ENCODE results near the gene NME7. TPM values are rescaled to one million over a fixed set of nuclear protein-coding genes. Genes with fewer than 3 reads are reported as not detected.

Gene NME7
- polyA plus RNA-seq, 3 donors from 2014 or later: 12.5 to 26.3 (median 13.1) TPM

- Mint-ChIP-seq H3K4me3 (no peak overlapping the region), H3K4me1 (no peaks in the 10 kb centered on the region), H3K27me3 (ENCODE audit: low read depth in 3 of 3) (peaks cover 0 to 3% (median 0%) of the 10 kb centered on the region in 3 donors), H3K27ac (no peak overlapping the region), H3K36me3 (peaks cover 0 to 11% (median 3%) of the 10 kb centered on the region in 3 donors), H3K9me3 (no peaks in the 10 kb centered on the region)
- DNase-seq: no peak
These were observed 132.8 kb downstream of the NME7 start for GRCh38 chr1:169234780-169235179.

DNA sequence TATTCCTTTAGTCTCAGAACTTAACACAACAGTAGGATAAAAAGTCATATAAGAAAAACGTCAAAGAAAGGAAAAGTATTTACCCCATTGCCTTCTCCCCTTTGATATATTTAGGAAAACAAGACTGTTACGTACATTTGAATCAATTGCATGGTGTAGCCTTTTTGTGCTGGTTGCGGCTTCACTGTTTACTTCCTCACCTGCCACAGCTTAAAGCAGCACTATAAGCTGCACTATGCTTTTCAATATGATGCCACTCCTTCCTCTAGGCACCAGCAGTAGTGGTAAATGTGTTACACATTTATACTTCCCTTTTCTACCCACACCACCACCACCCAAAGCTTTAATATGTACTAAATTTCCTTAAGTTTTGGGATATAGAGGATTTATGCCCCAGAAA, 150.0 kb downstream of the NME7 start:
- H3K36me3 Mint-ChIP-seq: peaks cover 0 to 5% (median 4%) of the 10 kb centered on the region in 3 donors
- H3K27ac Mint-ChIP-seq: peak overlapping the region; percentile 2 to 65 (median 54)
- peaks cover 0 to 3% (median 1%) of the 10 kb centered on the region in 3 donors for H3K27me3 Mint-ChIP-seq (ENCODE audit: low read depth in 3 of 3)
- peak; percentile 17 to 49 (median 40) for DNase-seq
- peak overlapping the region; percentile 64 to 84 (median 69) for H3K4me3 Mint-ChIP-seq
- H3K4me1 Mint-ChIP-seq: peaks cover 13 to 25% of the 10 kb centered on the region in 2 donors
- H3K9me3 Mint-ChIP-seq: no peaks in the 10 kb centered on the region

GRCh38 chr1:169214598-169214997, 153.0 kb downstream of the NME7 start:
- H3K27ac Mint-ChIP-seq: no peak overlapping the region
- peaks cover 0 to 7% (median 0%) of the 10 kb centered on the region in 3 donors for H3K36me3 Mint-ChIP-seq
- no peaks in the 10 kb centered on the region for H3K9me3 Mint-ChIP-seq
- peaks cover 0 to 3% (median 3%) of the 10 kb centered on the region in 3 donors for H3K27me3 Mint-ChIP-seq (ENCODE audit: low read depth in 3 of 3)
- H3K4me1 Mint-ChIP-seq: peaks cover 13 to 25% of the 10 kb centered on the region in 2 donors
- no peak overlapping the region for H3K4me3 Mint-ChIP-seq
- DNase-seq: no peak

DNA sequence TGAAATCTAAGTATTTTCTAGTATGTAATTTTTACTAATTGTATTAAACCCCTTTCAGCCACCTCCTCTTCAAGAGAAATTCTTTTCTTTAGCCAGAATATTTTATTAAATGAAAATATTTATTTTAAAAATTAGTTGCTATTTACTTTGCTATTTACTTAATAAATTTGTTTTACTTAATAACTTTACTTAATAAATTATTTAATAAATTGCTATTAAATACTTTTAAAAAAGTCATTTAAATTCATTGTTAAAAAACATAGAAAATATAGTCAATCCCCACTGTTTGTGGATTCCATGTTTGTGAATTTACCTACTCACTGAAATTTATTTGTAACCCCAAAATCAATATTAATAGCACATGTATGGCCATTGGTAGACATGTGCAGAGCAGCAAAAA, 155.5 kb downstream of the NME7 start:
- Mint-ChIP-seq H3K27me3 (ENCODE audit: low read depth in 3 of 3) (peaks cover under 1 to 3% (median 3%) of the 10 kb centered on the region in 3 donors), H3K36me3 (peaks cover 0 to 10% (median 0%) of the 10 kb centered on the region in 3 donors)

DNA sequence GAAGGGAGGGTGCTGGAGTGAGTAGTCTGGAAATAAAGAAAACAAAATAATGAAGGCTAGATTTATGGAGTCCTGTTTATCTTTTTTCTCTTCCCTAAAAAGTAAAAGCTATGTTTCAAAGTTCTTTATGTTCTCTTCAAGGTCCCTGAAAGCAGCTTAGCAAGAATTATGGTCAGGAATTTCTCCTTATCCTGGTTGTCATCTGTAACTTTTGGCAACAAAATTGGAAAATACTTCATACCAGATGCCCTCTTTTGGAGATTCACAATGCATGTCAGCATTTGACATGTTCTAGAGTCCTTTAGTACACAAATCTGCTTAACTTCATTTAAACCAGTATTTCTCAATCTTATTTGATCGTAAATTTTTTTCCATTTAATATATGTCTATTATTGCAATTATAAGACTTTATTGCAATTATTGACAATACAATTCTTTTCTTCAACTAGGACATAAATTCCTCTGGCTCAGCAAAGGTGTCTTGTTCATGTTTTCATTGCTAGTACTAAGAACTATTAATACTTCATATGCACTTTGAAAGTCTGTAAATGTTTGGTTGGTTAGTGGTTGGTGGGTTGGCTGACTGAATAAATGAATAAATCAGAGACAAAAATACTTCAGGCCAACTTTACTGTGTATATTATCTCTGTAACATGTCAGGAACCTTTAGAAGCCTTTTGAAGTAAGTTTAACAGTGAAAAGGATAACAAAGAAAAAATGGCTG, 159.6 kb downstream of the NME7 start:
- no peak for DNase-seq
- H3K27ac Mint-ChIP-seq: no peak overlapping the region
- H3K36me3 Mint-ChIP-seq: peaks cover 0 to 6% (median 0%) of the 10 kb centered on the region in 3 donors
- H3K4me3 Mint-ChIP-seq: no peak overlapping the region
- no peaks in the 10 kb centered on the region for H3K4me1 Mint-ChIP-seq
- H3K9me3 Mint-ChIP-seq: no peaks in the 10 kb centered on the region
- H3K27me3 Mint-ChIP-seq (ENCODE audit: low read depth in 3 of 3): peaks cover 0 to 5% (median 2%) of the 10 kb centered on the region in 3 donors

More for the DNA sequence above, 155.5 kb downstream of the NME7 start:
- no peak for DNase-seq
- no peak overlapping the region for H3K27ac Mint-ChIP-seq
- no peak overlapping the region for H3K4me3 Mint-ChIP-seq
- peaks cover 0 to 8% of the 10 kb centered on the region in 2 donors for H3K4me1 Mint-ChIP-seq
- no peaks in the 10 kb centered on the region for H3K9me3 Mint-ChIP-seq

DNA sequence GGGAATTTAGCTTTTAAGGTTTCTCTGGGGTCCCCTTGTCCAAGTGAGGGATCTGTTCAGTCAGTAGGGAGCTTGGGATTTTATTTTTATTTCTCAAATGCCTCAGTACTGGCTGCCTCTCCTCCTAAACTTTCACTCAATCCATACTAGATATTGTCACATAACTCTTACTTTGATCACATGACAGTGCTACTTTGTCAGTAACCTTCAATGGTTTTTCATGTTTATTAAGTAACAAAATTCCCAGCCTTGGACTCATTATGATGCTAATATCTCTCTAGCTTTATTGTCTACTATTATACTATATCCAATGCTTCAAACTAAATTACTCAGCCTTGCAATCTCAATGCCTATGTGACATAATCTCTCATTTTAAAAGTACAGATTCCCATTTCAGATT, 163.4 kb downstream of the NME7 start:
- no peak overlapping the region for H3K4me3 Mint-ChIP-seq
- no peak for DNase-seq
- H3K27me3 Mint-ChIP-seq (ENCODE audit: low read depth in 3 of 3): peaks cover 0 to 6% (median 2%) of the 10 kb centered on the region in 3 donors
- H3K9me3 Mint-ChIP-seq: peaks cover 0 to 5% (median 0%) of the 10 kb centered on the region in 6 donors
- H3K36me3 Mint-ChIP-seq: peaks cover 0 to 9% (median 0%) of the 10 kb centered on the region in 3 donors
- H3K4me1 Mint-ChIP-seq: no peaks in the 10 kb centered on the region
- no peak overlapping the region for H3K27ac Mint-ChIP-seq

GRCh38 chr1:169202791-169203665, 164.6 kb downstream of the NME7 start:
- Mint-ChIP-seq H3K27ac (no peak overlapping the region), H3K27me3 (ENCODE audit: low read depth in 3 of 3) (peaks cover 0 to 6% (median 2%) of the 10 kb centered on the region in 3 donors), H3K4me1 (peaks cover 5 to 10% of the 10 kb centered on the region in 2 donors), H3K4me3 (no peak overlapping the region), H3K36me3 (peaks cover 0 to 9% (median 0%) of the 10 kb centered on the region in 3 donors), H3K9me3 (peaks cover 0 to 5% (median 0%) of the 10 kb centered on the region in 6 donors)
- DNase-seq: no peak

DNA sequence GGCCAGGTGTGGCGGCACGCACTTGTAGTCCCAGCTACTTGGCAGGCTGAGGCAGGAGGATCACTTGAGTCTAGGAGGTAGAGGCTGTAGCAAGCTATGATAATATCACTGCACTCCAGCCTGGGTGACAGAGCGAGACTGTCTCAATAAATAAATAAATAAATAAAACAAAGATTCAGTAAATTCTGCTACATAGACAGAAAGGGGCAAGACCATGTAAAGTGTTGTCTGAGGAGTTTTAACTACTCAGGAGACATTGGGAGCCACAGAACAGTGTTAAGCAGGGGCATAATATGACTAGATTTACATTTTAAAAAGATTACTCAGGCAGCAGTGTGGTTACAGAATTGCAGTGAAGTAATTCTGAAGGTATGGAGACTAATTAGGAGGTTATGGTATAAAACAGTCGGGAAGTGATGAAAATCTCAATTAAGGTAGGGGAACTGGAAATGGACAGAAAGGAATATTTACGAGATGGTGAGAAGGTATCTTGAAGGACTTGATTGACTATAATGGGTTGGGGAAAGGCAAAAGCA, 166.4 kb downstream of the NME7 start:
- Mint-ChIP-seq H3K27ac (no peak overlapping the region), H3K4me1 (peaks cover 6 to 17% of the 10 kb centered on the region in 2 donors), H3K36me3 (peaks cover 0 to 18% (median 4%) of the 10 kb centered on the region in 3 donors), H3K4me3 (no peak overlapping the region), H3K27me3 (ENCODE audit: low read depth in 3 of 3) (peaks cover 0 to 3% (median 2%) of the 10 kb centered on the region in 3 donors), H3K9me3 (peaks cover 0 to 5% (median 0%) of the 10 kb centered on the region in 6 donors)
- DNase-seq: no peak

DNA sequence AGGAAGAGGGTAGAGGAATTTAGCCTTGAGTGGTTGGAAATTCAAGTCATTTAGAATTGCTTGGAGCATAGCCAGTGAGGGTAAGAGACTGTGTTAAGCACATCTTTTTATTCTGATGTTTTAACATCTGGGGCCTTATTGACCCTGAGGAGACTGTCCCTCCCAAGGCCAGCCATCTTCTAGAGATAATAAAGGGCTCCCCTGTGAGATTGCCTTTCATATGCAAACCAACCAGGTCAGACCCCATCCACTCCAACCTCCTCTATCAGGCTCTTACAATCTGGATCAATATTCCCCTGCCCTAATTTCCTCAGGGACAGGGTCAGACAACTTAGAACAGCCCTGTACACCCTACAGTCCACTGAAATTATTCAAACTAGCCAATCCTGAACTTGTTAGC, 167.3 kb downstream of the NME7 start:
- DNase-seq: no peak
- peaks cover 0 to 3% (median 2%) of the 10 kb centered on the region in 3 donors for H3K27me3 Mint-ChIP-seq (ENCODE audit: low read depth in 3 of 3)
- H3K9me3 Mint-ChIP-seq: peaks cover 0 to 5% (median 0%) of the 10 kb centered on the region in 6 donors
- no peak overlapping the region for H3K27ac Mint-ChIP-seq
- peaks cover 6 to 17% of the 10 kb centered on the region in 2 donors for H3K4me1 Mint-ChIP-seq
- H3K36me3 Mint-ChIP-seq: peaks cover 0 to 18% (median 4%) of the 10 kb centered on the region in 3 donors
- H3K4me3 Mint-ChIP-seq: no peak overlapping the region

- Mint-ChIP-seq H3K4me1 (peaks cover 11 to 24% of the 10 kb centered on the region in 2 donors), H3K27ac (no peak overlapping the region)
These were observed 171.0 kb downstream of the NME7 start for GRCh38 chr1:169196581-169196980.

DNA sequence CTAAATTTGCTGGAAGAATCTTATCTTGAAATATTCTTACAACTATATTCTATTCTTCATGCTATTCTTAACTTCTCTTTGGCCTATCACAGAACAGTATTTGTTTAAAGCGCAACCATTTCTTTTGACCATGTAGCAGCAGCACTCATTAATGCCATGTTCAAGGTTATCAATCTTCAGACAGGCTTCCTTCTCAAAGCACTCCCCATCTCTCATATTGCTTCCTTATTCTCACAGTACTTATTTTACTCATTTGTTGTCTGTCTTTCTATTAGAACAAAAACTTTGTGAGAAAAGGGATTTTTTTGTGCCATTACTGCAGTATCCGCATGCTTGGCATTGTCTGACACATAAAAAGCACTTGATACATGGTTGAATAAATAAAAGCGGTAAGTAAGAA, 171.4 kb downstream of the NME7 start:
- Mint-ChIP-seq H3K36me3 (peaks cover 0 to 14% (median 4%) of the 10 kb centered on the region in 3 donors), H3K4me1 (peaks cover 14 to 29% of the 10 kb centered on the region in 2 donors), H3K27me3 (ENCODE audit: low read depth in 3 of 3) (peaks cover 0 to 2% (median 0%) of the 10 kb centered on the region in 3 donors), H3K9me3 (peaks cover 0 to 4% (median 0%) of the 10 kb centered on the region in 6 donors), H3K27ac (no peak overlapping the region), H3K4me3 (no peak overlapping the region)
- no peak for DNase-seq

More at GRCh38 chr1:169196581-169196980, 171.0 kb downstream of the NME7 start:
- Mint-ChIP-seq H3K4me3 (no peak overlapping the region), H3K27me3 (ENCODE audit: low read depth in 3 of 3) (peaks cover 0 to 2% (median 1%) of the 10 kb centered on the region in 3 donors), H3K36me3 (peaks cover 0 to 16% (median 4%) of the 10 kb centered on the region in 3 donors), H3K9me3 (peaks cover 0 to 4% (median 0%) of the 10 kb centered on the region in 6 donors)
- no peak for DNase-seq

DNA sequence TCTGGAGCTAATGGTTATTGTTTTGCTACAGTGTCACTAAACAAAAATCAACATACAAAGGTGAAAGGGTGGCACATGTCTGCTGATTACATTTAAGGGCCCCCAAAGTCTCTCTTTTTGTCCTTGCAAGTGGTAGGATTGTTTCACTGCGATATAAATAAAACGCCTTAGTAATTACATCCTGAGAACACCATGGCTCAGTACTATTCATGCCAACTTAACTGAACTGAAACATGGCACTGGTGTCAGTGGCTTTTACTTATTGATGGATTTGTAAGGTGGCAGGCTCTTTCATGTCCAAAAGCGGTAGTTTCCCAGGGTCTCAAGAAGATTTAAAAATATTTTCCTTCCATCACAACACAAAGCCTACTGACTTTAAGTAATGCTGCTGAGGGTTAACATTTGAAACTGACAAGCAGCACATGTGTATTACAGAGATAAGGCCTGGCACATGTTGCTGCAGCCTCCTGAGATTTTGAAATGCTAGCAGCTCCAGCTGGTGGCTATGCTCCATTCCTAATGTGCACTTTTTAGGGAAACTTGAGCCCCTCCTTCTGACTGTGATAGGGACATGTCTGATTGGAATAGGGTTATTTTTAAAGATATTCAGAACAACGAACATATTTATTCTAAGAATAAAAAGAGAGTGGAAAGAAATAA, 174.3 kb downstream of the NME7 start:
- H3K4me3 Mint-ChIP-seq: no peak overlapping the region
- DNase-seq: no peak
- H3K27ac Mint-ChIP-seq: no peak overlapping the region
- H3K9me3 Mint-ChIP-seq: peaks cover 0 to 2% (median 0%) of the 10 kb centered on the region in 6 donors
- H3K36me3 Mint-ChIP-seq: peaks cover 0 to 9% (median 4%) of the 10 kb centered on the region in 3 donors
- H3K27me3 Mint-ChIP-seq (ENCODE audit: low read depth in 3 of 3): no peaks in the 10 kb centered on the region
- H3K4me1 Mint-ChIP-seq: peaks cover 17 to 32% of the 10 kb centered on the region in 2 donors

- no peaks in the 10 kb centered on the region for H3K36me3 Mint-ChIP-seq
- peaks cover 4 to 9% of the 10 kb centered on the region in 2 donors for H3K4me1 Mint-ChIP-seq
- H3K9me3 Mint-ChIP-seq: no peaks in the 10 kb centered on the region
- H3K27ac Mint-ChIP-seq: no peak overlapping the region
- H3K4me3 Mint-ChIP-seq: no peak overlapping the region
- DNase-seq: no peak
- H3K27me3 Mint-ChIP-seq (ENCODE audit: low read depth in 3 of 3): peaks cover 0 to 1% (median 0%) of the 10 kb centered on the region in 3 donors
These were observed 181.5 kb downstream of the NME7 start for GRCh38 chr1:169186106-169186505.
